ENCODE results near the gene HAAO.

HAAO gene

GRCh38 chr2:42800461-42800962 lies 8.1 kb upstream of the HAAO start:
- no peak overlapping the region for H3K9ac ChIP-seq (ENCODE audit: low read length)
- no peaks in the 10 kb centered on the region for H3K9me3 ChIP-seq (ENCODE audit: low read length)
- H3K4me1 ChIP-seq (ENCODE audit: insufficient read depth, low read length) = peaks cover 15% of the 10 kb centered on the region
- no peaks in the 10 kb centered on the region for H3K27me3 ChIP-seq (ENCODE audit: control insufficient read depth in 1 of 2, insufficient read depth in 2 of 2, low read length in 2 of 2)
- H3K27ac ChIP-seq (ENCODE audit: low read depth, low read length) = no peak overlapping the region
- no peak overlapping the region for H3K4me3 ChIP-seq (ENCODE audit: low read depth in 1 of 2, low read length in 2 of 2)
- H3K36me3 ChIP-seq (ENCODE audit: insufficient read depth, low read length) = no peaks in the 10 kb centered on the region

GRCh38 chr2:42799881-42800280 lies 7.5 kb upstream of the HAAO start:
- no peak overlapping the region for H3K4me3 ChIP-seq (ENCODE audit: low read depth in 1 of 2, low read length in 2 of 2)
- H3K27ac ChIP-seq (ENCODE audit: low read depth, low read length) = no peak overlapping the region
- no peak overlapping the region for H3K9ac ChIP-seq (ENCODE audit: low read length)
- H3K27me3 ChIP-seq (ENCODE audit: control insufficient read depth in 1 of 2, insufficient read depth in 2 of 2, low read length in 2 of 2) = no peaks in the 10 kb centered on the region
- H3K36me3 ChIP-seq (ENCODE audit: insufficient read depth, low read length) = no peaks in the 10 kb centered on the region
- peaks cover 15% of the 10 kb centered on the region for H3K4me1 ChIP-seq (ENCODE audit: insufficient read depth, low read length)
- H3K9me3 ChIP-seq (ENCODE audit: low read length) = no peaks in the 10 kb centered on the region

GRCh38 chr2:42797281-42797680 lies 4.9 kb upstream of the HAAO start:
- no peak overlapping the region for H3K4me3 ChIP-seq (ENCODE audit: low read depth in 1 of 2, low read length in 2 of 2)
- H3K27me3 ChIP-seq (ENCODE audit: control insufficient read depth in 1 of 2, insufficient read depth in 2 of 2, low read length in 2 of 2) = no peaks in the 10 kb centered on the region
- H3K9ac ChIP-seq (ENCODE audit: low read length) = no peak overlapping the region
- H3K27ac ChIP-seq (ENCODE audit: low read depth, low read length) = no peak overlapping the region
- no peaks in the 10 kb centered on the region for H3K36me3 ChIP-seq (ENCODE audit: insufficient read depth, low read length)
- no peaks in the 10 kb centered on the region for H3K9me3 ChIP-seq (ENCODE audit: low read length)
- H3K4me1 ChIP-seq (ENCODE audit: insufficient read depth, low read length) = peaks cover 15% of the 10 kb centered on the region

GRCh38 chr2:42796427-42797248 lies 4.3 kb upstream of the HAAO start:
- no peak overlapping the region for H3K9ac ChIP-seq (ENCODE audit: low read length)
- H3K4me3 ChIP-seq (ENCODE audit: low read depth in 1 of 2, low read length in 2 of 2) = no peak overlapping the region
- H3K4me1 ChIP-seq (ENCODE audit: insufficient read depth, low read length) = peaks cover 16% of the 10 kb centered on the region

DNA sequence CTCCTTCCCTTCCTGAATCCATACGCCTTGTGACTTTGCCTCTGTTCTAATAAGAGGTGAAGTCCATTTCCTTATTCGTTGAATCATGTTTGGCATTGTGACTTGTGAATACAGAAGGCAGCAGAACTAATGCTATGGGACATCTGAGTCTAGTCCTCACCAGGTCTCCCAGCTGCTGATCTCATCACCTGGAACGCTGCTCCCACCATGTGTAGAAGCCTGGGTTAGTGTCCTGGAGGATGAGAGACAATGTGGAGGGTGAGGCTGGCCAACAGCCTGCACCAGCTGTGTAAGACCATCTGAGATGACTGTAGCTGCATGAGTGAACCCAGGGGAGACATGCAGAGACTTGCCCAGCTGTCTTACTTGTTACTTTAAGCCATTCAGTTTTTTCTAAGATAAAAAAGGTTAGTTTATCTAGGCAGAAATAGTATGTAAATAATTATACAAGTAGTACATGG lies 3.5 kb upstream of the HAAO start:
- no peaks in the 10 kb centered on the region for H3K36me3 ChIP-seq (ENCODE audit: insufficient read depth, low read length)
- H3K27me3 ChIP-seq (ENCODE audit: control insufficient read depth in 1 of 2, insufficient read depth in 2 of 2, low read length in 2 of 2) = no peaks in the 10 kb centered on the region
- H3K4me1 ChIP-seq (ENCODE audit: insufficient read depth, low read length) = peaks cover 16% of the 10 kb centered on the region
- no peaks in the 10 kb centered on the region for H3K9me3 ChIP-seq (ENCODE audit: low read length)
- no peak overlapping the region for H3K27ac ChIP-seq (ENCODE audit: low read depth, low read length)
- no peak overlapping the region for H3K9ac ChIP-seq (ENCODE audit: low read length)
- no peak overlapping the region for H3K4me3 ChIP-seq (ENCODE audit: low read depth in 1 of 2, low read length in 2 of 2)

More at GRCh38 chr2:42796427-42797248, 4.3 kb upstream of the HAAO start:
- Histone ChIP-seq H3K9me3 (ENCODE audit: low read length) (no peaks in the 10 kb centered on the region), H3K27me3 (ENCODE audit: control insufficient read depth in 1 of 2, insufficient read depth in 2 of 2, low read length in 2 of 2) (no peaks in the 10 kb centered on the region), H3K27ac (ENCODE audit: low read depth, low read length) (no peak overlapping the region), H3K36me3 (ENCODE audit: insufficient read depth, low read length) (no peaks in the 10 kb centered on the region)

DNA sequence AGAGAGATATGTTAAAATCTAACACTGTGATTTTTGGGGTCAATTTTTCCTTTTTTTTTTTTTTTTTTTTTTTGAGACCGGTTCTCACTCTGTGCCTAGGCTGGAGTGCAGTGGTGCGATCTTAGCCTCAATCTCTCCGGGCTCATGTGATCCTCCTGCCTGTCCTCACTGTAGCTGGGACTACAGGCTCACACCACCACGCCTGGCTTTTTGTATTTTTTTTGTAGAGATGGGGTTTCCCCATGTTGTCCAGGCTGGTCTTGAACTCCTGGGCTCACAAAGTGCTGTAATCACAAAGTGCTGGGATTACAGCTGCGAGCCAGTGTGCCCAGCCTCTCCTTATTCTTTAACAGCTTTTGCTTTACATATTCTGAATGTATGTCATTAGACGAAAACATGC lies 2.9 kb upstream of the HAAO start:
- Histone ChIP-seq H3K9ac (ENCODE audit: low read length) (no peak overlapping the region), H3K4me3 (ENCODE audit: low read depth in 1 of 2, low read length in 2 of 2) (no peak overlapping the region)

GRCh38 chr2:42794271-42795046 lies 2.1 kb upstream of the HAAO start:
- Histone ChIP-seq H3K4me1 (ENCODE audit: insufficient read depth, low read length) (peaks cover 15% of the 10 kb centered on the region), H3K27ac (ENCODE audit: low read depth, low read length) (peak overlapping the region; percentile 74), H3K27me3 (ENCODE audit: control insufficient read depth in 1 of 2, insufficient read depth in 2 of 2, low read length in 2 of 2) (no peaks in the 10 kb centered on the region), H3K4me3 (ENCODE audit: low read depth in 1 of 2, low read length in 2 of 2) (no peak overlapping the region), H3K36me3 (ENCODE audit: insufficient read depth, low read length) (no peaks in the 10 kb centered on the region), H3K9me3 (ENCODE audit: low read length) (no peaks in the 10 kb centered on the region), H3K9ac (ENCODE audit: low read length) (no peak overlapping the region)

More for the DNA sequence above, 2.9 kb upstream of the HAAO start:
- Histone ChIP-seq H3K9me3 (ENCODE audit: low read length) (no peaks in the 10 kb centered on the region), H3K36me3 (ENCODE audit: insufficient read depth, low read length) (no peaks in the 10 kb centered on the region), H3K27ac (ENCODE audit: low read depth, low read length) (no peak overlapping the region), H3K27me3 (ENCODE audit: control insufficient read depth in 1 of 2, insufficient read depth in 2 of 2, low read length in 2 of 2) (no peaks in the 10 kb centered on the region), H3K4me1 (ENCODE audit: insufficient read depth, low read length) (peaks cover 15% of the 10 kb centered on the region)

DNA sequence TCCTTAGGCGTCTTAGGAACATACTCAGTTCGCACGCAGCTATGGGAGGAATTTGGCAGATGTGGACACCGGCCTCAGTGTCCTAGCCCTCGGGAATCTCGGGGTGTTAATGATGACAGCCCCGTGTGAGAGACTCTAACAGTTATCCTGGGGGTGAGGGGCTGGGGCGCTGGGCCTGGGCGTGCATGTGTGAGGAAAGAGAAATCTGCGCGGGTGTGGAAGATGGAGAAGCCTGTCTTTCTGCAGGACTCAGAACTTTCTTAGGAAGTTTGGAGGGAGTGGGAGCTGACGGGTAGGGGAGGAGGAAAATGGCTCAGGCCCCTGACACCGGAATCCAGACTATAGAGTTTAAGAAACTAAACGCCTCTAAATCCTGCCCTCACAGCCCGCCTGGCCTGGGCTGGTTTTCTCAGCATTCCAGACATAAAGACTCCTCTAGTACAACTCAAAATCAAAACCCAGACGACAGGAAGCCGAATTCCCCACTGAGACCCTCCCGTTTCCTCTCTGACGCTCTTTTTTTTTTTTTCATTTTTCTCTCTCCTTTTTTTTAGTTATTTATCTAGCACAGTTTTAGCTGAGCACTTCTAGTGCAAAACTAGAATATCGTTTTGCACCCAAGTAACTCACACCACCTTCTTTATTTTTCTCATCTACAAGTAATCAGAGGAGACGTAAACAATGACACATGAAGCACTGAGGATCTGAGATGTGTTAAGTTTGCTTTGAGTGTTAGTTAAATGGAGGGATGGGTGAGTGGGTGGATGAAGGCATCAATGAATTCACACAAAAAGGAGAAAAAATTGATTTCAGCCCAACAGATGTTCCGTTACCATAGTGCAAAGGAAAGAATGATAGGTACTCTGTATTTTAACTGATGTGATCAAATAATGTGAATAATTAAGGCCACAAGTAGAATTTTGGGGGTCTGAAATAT lies 1.2 kb upstream of the HAAO start:
- Histone ChIP-seq H3K36me3 (ENCODE audit: insufficient read depth, low read length) (no peaks in the 10 kb centered on the region), H3K27ac (ENCODE audit: low read depth, low read length) (peak overlapping the region; percentile 74), H3K4me3 (ENCODE audit: low read depth in 1 of 2, low read length in 2 of 2) (peak overlapping the region; percentile 24 to 59), H3K9me3 (ENCODE audit: low read length) (no peaks in the 10 kb centered on the region), H3K4me1 (ENCODE audit: insufficient read depth, low read length) (peaks cover 15% of the 10 kb centered on the region), H3K27me3 (ENCODE audit: control insufficient read depth in 1 of 2, insufficient read depth in 2 of 2, low read length in 2 of 2) (no peaks in the 10 kb centered on the region), H3K9ac (ENCODE audit: low read length) (peak overlapping the region; percentile 55)

DNA sequence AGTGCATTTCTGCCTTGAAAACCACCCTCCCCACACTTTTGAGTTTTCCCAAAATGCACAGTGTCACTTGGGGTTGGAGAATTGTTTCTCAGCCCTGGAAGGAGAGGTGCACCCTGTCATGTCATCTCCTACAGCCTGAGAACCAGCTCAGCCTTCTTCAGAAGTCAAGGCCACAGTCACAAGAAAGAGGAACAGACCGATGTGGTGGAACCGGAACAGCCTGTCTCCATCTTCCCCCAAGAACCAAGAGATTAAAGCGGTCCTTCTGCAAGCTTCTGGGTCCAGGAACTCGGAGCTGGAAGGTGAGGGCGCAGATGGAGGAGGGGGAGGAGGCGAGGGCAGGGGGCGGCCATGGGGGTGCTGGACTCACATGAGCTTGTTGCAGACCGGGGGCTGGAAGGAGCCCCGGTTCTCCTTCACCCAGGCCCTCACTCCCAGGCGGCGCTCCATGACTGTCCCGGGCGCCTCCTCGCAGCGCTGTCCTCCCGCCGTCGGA lies 248 bp downstream of the HAAO start:
- H3K27ac ChIP-seq (ENCODE audit: low read depth, low read length) = peak overlapping the region; percentile 74
- H3K9me3 ChIP-seq (ENCODE audit: low read length) = no peaks in the 10 kb centered on the region
- H3K36me3 ChIP-seq (ENCODE audit: insufficient read depth, low read length) = no peaks in the 10 kb centered on the region
- H3K4me3 ChIP-seq (ENCODE audit: low read depth in 1 of 2, low read length in 2 of 2) = peak overlapping the region; percentile 24 to 59
- H3K4me1 ChIP-seq (ENCODE audit: insufficient read depth, low read length) = peaks cover 15% of the 10 kb centered on the region
- H3K27me3 ChIP-seq (ENCODE audit: control insufficient read depth in 1 of 2, insufficient read depth in 2 of 2, low read length in 2 of 2) = no peaks in the 10 kb centered on the region
- H3K9ac ChIP-seq (ENCODE audit: low read length) = no peak overlapping the region

DNA sequence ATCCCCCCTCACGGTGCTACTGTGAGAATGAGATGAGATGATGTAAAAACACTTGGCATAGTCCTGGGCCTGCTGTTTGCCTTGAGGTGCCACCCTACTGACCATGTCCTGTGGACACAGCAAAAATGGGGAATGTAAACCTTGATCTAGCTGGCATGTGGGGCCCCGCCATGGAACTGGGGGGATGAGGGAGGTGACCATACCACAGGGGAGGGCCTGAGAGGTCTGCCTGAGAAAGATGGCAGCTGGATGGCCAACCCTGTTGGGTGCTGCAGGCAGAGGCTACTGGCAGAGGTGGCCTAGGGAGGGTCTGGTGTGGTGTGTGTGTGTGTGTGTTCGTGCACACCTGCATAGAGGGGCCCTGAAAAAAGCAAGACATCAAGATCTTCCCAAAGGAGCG lies 777 bp downstream of the HAAO start:
- H3K9me3 ChIP-seq (ENCODE audit: low read length) = no peaks in the 10 kb centered on the region
- H3K9ac ChIP-seq (ENCODE audit: low read length) = no peak overlapping the region
- H3K4me3 ChIP-seq (ENCODE audit: low read depth in 1 of 2, low read length in 2 of 2) = peak overlapping the region; percentile 24 to 59
- H3K4me1 ChIP-seq (ENCODE audit: insufficient read depth, low read length) = peaks cover 15% of the 10 kb centered on the region
- no peak overlapping the region for H3K27ac ChIP-seq (ENCODE audit: low read depth, low read length)
- H3K27me3 ChIP-seq (ENCODE audit: control insufficient read depth in 1 of 2, insufficient read depth in 2 of 2, low read length in 2 of 2) = no peaks in the 10 kb centered on the region
- H3K36me3 ChIP-seq (ENCODE audit: insufficient read depth, low read length) = peaks cover 3% of the 10 kb centered on the region

Measured in muscle layer of colon (tissue), 2 donors.